Liver (tissue), 3 donors: ENCODE measurements around the gene SPECC1.

Experiments
- ATF3 ChIP-seq: IDR thresholded peaks from 2 replicates; pipeline ENCODE4 v1.6.1; 2016; ENCODE audit warnings: antibody characterized with exemption
- CTCF ChIP-seq: fragments of 150-350 bp; IDR thresholded peaks from 2 replicates; pipeline ENCODE4 v1.5.1; 2017; ENCODE audit warnings: improper control_type of control experiment, low read depth, low read length; ENCODE audit not compliant: missing input control
- FOXA1 ChIP-seq: IDR thresholded peaks from 2 replicates; pipeline ENCODE4 v1.6.1; 2016; ENCODE audit warnings: antibody characterized with exemption
- GABPA ChIP-seq, 2 donors: IDR thresholded peaks in 1 of 2; conservative IDR thresholded peaks in 1 of 2; 2 replicates each; pipeline ENCODE4 v1.6.1; 2016; ENCODE audit warnings: antibody characterized with exemption in 2 of 2, mild to moderate bottlenecking in 1 of 2, moderate library complexity in 1 of 2
- HNF4A ChIP-seq, 2 donors: conservative IDR thresholded peaks; 2 replicates each; pipeline ENCODE4 v1.6.1; 2016; ENCODE audit warnings: antibody characterized with exemption in 2 of 2, mild to moderate bottlenecking in 2 of 2
- HNF4G ChIP-seq: IDR thresholded peaks from 2 replicates; pipeline ENCODE4 v1.6.1; 2016; ENCODE audit warnings: antibody characterized with exemption
- JUND ChIP-seq, 2 donors: IDR thresholded peaks; 2 replicates each; pipeline ENCODE4 v1.6.1; 2016; ENCODE audit warnings: antibody characterized with exemption in 2 of 2
- RAD21 ChIP-seq, 2 donors: IDR thresholded peaks; 2 replicates each; pipeline ENCODE4 v1.6.1; 2016; ENCODE audit warnings: antibody characterized with exemption in 2 of 2, mild to moderate bottlenecking in 2 of 2
- RXRA ChIP-seq, 2 donors: IDR thresholded peaks; 2 replicates each; pipeline ENCODE4 v1.6.1; 2017 to 2018; ENCODE audit warnings: antibody characterized with exemption in 2 of 2, mild to moderate bottlenecking in 1 of 2
- SP1 ChIP-seq: IDR thresholded peaks from 2 replicates; pipeline ENCODE4 v1.6.1; 2018; ENCODE audit warnings: antibody characterized with exemption, mild to moderate bottlenecking
- YY1 ChIP-seq: IDR thresholded peaks from 2 replicates; pipeline ENCODE4 v1.6.1; 2016; ENCODE audit warnings: antibody characterized with exemption, mild to moderate bottlenecking
- TF ChIP-seq, protein P1 (sequence below): IDR thresholded peaks from 2 replicates; pipeline ENCODE4 v1.6.1; 2016; ENCODE audit warnings: antibody characterized with exemption, mild to moderate bottlenecking
- donor health status: healthy.
- donor health status: healthy.

DNA sequence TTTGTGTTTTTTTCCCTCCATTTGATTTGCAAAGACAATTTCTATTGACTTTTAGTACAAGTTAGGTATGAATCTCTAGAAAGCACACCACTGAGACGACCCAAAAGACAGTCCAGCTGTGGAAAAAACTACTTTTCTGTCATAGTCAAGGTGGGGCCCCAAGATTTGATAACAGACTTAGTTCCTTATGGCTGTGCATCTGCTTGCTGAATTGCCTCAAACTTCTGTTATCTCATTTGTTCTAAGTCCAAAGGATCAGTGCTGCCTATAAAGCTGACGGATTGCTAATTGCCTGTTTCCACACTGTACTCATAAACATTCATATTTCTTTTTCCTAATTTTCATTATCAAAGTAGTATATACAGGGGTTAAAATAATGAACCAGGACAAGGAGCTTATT lies 180.8 kb downstream of the SPECC1 start:
- TF ChIP-seq SP1, result no peak
- no peak for TF ChIP-seq CTCF
- no peak for TF ChIP-seq RAD21 (IDR thresholded peaks at IDR 0.05)
- no peak for TF ChIP-seq FOXA1
- no peak for TF ChIP-seq HNF4G
- no peak for TF ChIP-seq GABPA (IDR thresholded peaks at IDR 0.05 in 1 of 2, conservative IDR thresholded peaks at IDR 0.05 in 1 of 2)
- TF ChIP-seq JUND (IDR thresholded peaks at IDR 0.05), result no peak
- TF ChIP-seq YY1, result no peak
- no peak for TF ChIP-seq HNF4A (conservative IDR thresholded peaks at IDR 0.05)
- no peak for TF ChIP-seq ATF3
- TF ChIP-seq RXRA (IDR thresholded peaks at IDR 0.05), result no peak
- TF ChIP-seq, protein P1, sequence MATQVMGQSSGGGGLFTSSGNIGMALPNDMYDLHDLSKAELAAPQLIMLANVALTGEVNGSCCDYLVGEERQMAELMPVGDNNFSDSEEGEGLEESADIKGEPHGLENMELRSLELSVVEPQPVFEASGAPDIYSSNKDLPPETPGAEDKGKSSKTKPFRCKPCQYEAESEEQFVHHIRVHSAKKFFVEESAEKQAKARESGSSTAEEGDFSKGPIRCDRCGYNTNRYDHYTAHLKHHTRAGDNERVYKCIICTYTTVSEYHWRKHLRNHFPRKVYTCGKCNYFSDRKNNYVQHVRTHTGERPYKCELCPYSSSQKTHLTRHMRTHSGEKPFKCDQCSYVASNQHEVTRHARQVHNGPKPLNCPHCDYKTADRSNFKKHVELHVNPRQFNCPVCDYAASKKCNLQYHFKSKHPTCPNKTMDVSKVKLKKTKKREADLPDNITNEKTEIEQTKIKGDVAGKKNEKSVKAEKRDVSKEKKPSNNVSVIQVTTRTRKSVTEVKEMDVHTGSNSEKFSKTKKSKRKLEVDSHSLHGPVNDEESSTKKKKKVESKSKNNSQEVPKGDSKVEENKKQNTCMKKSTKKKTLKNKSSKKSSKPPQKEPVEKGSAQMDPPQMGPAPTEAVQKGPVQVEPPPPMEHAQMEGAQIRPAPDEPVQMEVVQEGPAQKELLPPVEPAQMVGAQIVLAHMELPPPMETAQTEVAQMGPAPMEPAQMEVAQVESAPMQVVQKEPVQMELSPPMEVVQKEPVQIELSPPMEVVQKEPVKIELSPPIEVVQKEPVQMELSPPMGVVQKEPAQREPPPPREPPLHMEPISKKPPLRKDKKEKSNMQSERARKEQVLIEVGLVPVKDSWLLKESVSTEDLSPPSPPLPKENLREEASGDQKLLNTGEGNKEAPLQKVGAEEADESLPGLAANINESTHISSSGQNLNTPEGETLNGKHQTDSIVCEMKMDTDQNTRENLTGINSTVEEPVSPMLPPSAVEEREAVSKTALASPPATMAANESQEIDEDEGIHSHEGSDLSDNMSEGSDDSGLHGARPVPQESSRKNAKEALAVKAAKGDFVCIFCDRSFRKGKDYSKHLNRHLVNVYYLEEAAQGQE, result no peak
